GM19467 (cell line): ENCODE results near the gene KDSR.
A peak's percentile ranks its signal among the peaks of the same experiment; 100 is the strongest.

Source experiments
- ATAC-seq: cut with Tn5 transposase; IDR thresholded peaks from one replicate; pipeline ENCODE4 v1.9.1; 2021; ENCODE audit warnings: mild to moderate bottlenecking, moderate library complexity; ENCODE audit not compliant: unreplicated experiment

KDSR gene

GRCh38 chr18:63322206-63322605, 44.8 kb downstream of the KDSR start:
- ATAC-seq = no peak

- no peak for ATAC-seq
Measured at GRCh38 chr18:63321291-63321690, 45.7 kb downstream of the KDSR start.

GRCh38 chr18:63320975-63321265, 46.1 kb downstream of the KDSR start:
- no peak for ATAC-seq

- ATAC-seq = peak; percentile 51
Measured at GRCh38 chr18:63320123-63320974, 46.7 kb downstream of the KDSR start.

- ATAC-seq = peak; percentile 11
Measured at GRCh38 chr18:63319383-63320122, 47.5 kb downstream of the KDSR start, which contains the start of gene BCL2. TSS of gene BCL2 (minus strand) at chr18:63319769.

- ATAC-seq = no peak
Measured at GRCh38 chr18:63318889-63319382, 48.1 kb downstream of the KDSR start.

GRCh38 chr18:63317982-63318888, 48.8 kb downstream of the KDSR start:
- peak; percentile 42 for ATAC-seq

GRCh38 chr18:63317556-63317946, 49.5 kb downstream of the KDSR start:
- no peak for ATAC-seq

- no peak for ATAC-seq
Measured at GRCh38 chr18:63316612-63317555, 50.1 kb downstream of the KDSR start.

GRCh38 chr18:63315876-63316275, 51.1 kb downstream of the KDSR start:
- ATAC-seq = no peak

- no peak for ATAC-seq
Measured at GRCh38 chr18:63315131-63315662, 51.8 kb downstream of the KDSR start.

GRCh38 chr18:63314062-63314790, 52.8 kb downstream of the KDSR start:
- no peak for ATAC-seq

GRCh38 chr18:63313396-63313917, 53.5 kb downstream of the KDSR start:
- no peak for ATAC-seq

- peak; percentile 34 for ATAC-seq
Measured at GRCh38 chr18:63312737-63313395, 54.1 kb downstream of the KDSR start.

- ATAC-seq = no peak
Measured at GRCh38 chr18:63312019-63312409, 55.0 kb downstream of the KDSR start.

- peak; percentile 53 for ATAC-seq
Measured at GRCh38 chr18:63311118-63312018, 55.6 kb downstream of the KDSR start.

- ATAC-seq = no peak
Measured at GRCh38 chr18:63309422-63309821, 57.6 kb downstream of the KDSR start.
